Neural progenitor cell (in vitro differentiated cells): Measurements from ENCODE around the gene LHX1. TPM values are rescaled to one million over a fixed set of nuclear protein-coding genes. Genes with fewer than 3 reads are reported as not detected.

Experiments used
- DNase-seq: peaks from one replicate; pipeline ENCODE4 v3.0.0-alpha.2; 2016; ENCODE audit warnings: low spot score
- H2AFZ ChIP-seq: fragments of 200-600 bp; sonication (generic); replicated peaks from 2 replicates; pipeline ENCODE4 v1.6.1; 2016; ENCODE audit warnings: antibody characterized with exemption
- H3F3A ChIP-seq: fragments of 200-600 bp; sonication (generic); 2 replicates; pipeline ENCODE4 v1.6.1; 2016; ENCODE audit warnings: antibody characterized with exemption, low read depth
- H3K27ac ChIP-seq: fragments of 200-600 bp; sonication (generic); 2 replicates; pipeline ENCODE4 v1.5.1; 2016; ENCODE audit warnings: mild to moderate bottlenecking
- H3K27me3 ChIP-seq: fragments of 200-600 bp; sonication (generic); 2 replicates; pipeline ENCODE4 v1.6.1; 2016; ENCODE audit warnings: mild to moderate bottlenecking, moderate library complexity
- H3K36me3 ChIP-seq: fragments of 200-600 bp; sonication (generic); 2 replicates; pipeline ENCODE4 v1.5.1; 2016
- H3K4me1 ChIP-seq: fragments of 200-600 bp; sonication (generic); 2 replicates; pipeline ENCODE4 v1.6.1; 2016; ENCODE audit warnings: mixed run types
- H3K4me2 ChIP-seq: fragments of 200-600 bp; sonication (generic); 2 replicates; pipeline ENCODE4 v1.6.1; 2016
- H3K4me3 ChIP-seq: fragments of 200-600 bp; sonication (generic); 2 replicates; pipeline ENCODE4 v1.5.1; 2016
- H3K79me2 ChIP-seq: fragments of 200-600 bp; sonication (generic); 2 replicates; pipeline ENCODE4 v1.6.1; 2016; ENCODE audit warnings: low read depth
- H3K9ac ChIP-seq: fragments of 200-600 bp; sonication (generic); 2 replicates; pipeline ENCODE4 v1.6.1; 2016
- H3K9me3 ChIP-seq: fragments of 200-600 bp; sonication (generic); 2 replicates; pipeline ENCODE4 v1.5.1; 2016; ENCODE audit warnings: low read depth
- H4K20me1 ChIP-seq: fragments of 200-600 bp; sonication (generic); 2 replicates; pipeline ENCODE4 v1.6.1; 2016; ENCODE audit warnings: low read depth
- H3K27ac Mint-ChIP-seq: 3 replicates; pipeline ENCODE4 v1.8.0; 2021; ENCODE audit warnings: mixed read lengths
- H3K27me3 Mint-ChIP-seq: 2 replicates; pipeline ENCODE4 v1.8.0; 2022; ENCODE audit warnings: low read depth, mild to moderate bottlenecking, inconsistent platforms, moderate library complexity, mixed read lengths; ENCODE audit not compliant: insufficient read depth
- H3K36me3 Mint-ChIP-seq: 3 replicates; pipeline ENCODE4 v1.8.0; 2021; ENCODE audit warnings: mixed read lengths
- H3K4me1 Mint-ChIP-seq: 3 replicates; pipeline ENCODE4 v1.8.0; 2021; ENCODE audit warnings: mixed read lengths
- H3K4me3 Mint-ChIP-seq: 3 replicates; pipeline ENCODE4 v1.8.0; 2021; ENCODE audit warnings: mild to moderate bottlenecking, moderate library complexity, mixed read lengths
- H3K9me3 Mint-ChIP-seq: 3 replicates; pipeline ENCODE4 v1.8.0; 2020; ENCODE audit warnings: mixed read lengths
- EZH2 ChIP-seq: fragments of 200-600 bp; sonication (generic); IDR thresholded peaks from 2 replicates; pipeline ENCODE4 v1.6.1; 2017; ENCODE audit warnings: antibody characterized with exemption, mild to moderate bottlenecking, moderate library complexity
- EZH2phosphoT487 ChIP-seq: fragments of 200-600 bp; sonication (generic); IDR thresholded peaks from 2 replicates; pipeline ENCODE4 v1.6.1; 2017; ENCODE audit warnings: antibody characterized with exemption
- total RNA-seq: library from RNA; depleted of rRNA; stranded (reverse); fragments of >200 nt; gene quantifications from 2 replicates; pipeline ENCODE4 v1.2.3, GENCODE V29; 2015; ENCODE audit warnings: low replicate concordance
- TF ChIP-seq, protein P1 (sequence below): fragments of 200-600 bp; sonication (generic); IDR thresholded peaks from 2 replicates; pipeline ENCODE4 v1.5.1; 2017; ENCODE audit warnings: antibody characterized with exemption, mild to moderate bottlenecking

Gene LHX1
- total RNA-seq, 1 donor from 2014 or later = not detected

DNA sequence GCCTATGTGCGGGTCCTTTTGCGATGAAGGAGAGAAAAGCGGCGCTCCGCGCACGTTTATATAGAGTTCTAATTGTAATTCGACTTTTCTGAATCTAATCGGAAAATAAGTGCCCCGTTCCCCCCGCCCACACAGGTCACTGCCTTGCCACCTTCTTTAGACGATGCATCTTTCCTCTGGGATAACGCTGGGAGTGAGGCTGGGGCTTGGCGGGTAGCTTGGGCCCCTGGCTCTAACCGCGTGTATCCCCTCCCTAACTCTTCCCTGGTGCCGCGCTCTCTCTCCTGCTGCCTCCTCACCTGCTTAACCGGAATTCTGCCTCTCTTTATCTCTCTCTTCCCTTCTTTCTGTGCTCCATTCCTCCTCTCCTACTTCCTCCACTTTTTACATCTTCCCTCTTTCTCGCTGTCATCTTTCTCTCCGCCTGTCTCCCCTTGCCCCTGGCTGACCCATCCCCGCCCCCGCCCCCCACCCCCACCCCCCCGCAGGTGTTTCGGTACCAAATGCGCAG, 2.6 kb downstream of the LHX1 start:
- H3K36me3 ChIP-seq = no peaks in the 10 kb centered on the region
- peaks cover 100% of the 10 kb centered on the region for H3K27me3 ChIP-seq
- no peaks in the 10 kb centered on the region for H3K79me2 ChIP-seq
- TF ChIP-seq, protein P1, sequence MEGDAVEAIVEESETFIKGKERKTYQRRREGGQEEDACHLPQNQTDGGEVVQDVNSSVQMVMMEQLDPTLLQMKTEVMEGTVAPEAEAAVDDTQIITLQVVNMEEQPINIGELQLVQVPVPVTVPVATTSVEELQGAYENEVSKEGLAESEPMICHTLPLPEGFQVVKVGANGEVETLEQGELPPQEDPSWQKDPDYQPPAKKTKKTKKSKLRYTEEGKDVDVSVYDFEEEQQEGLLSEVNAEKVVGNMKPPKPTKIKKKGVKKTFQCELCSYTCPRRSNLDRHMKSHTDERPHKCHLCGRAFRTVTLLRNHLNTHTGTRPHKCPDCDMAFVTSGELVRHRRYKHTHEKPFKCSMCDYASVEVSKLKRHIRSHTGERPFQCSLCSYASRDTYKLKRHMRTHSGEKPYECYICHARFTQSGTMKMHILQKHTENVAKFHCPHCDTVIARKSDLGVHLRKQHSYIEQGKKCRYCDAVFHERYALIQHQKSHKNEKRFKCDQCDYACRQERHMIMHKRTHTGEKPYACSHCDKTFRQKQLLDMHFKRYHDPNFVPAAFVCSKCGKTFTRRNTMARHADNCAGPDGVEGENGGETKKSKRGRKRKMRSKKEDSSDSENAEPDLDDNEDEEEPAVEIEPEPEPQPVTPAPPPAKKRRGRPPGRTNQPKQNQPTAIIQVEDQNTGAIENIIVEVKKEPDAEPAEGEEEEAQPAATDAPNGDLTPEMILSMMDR = no peak
- TF ChIP-seq EZH2phosphoT487 = no peak
- no peak for TF ChIP-seq EZH2
- Mint-ChIP-seq H3K4me3 (no peak overlapping the region), H3K27ac (no peak overlapping the region), H3K4me1 (peaks cover 36% of the 10 kb centered on the region), H3K36me3 (no peaks in the 10 kb centered on the region), H3K27me3 (peaks cover 83% of the 10 kb centered on the region), H3K9me3 (peaks cover 3% of the 10 kb centered on the region)
- H3K9me3 ChIP-seq = no peaks in the 10 kb centered on the region
- H4K20me1 ChIP-seq = peaks cover 98% of the 10 kb centered on the region
- H2AFZ ChIP-seq = no peak overlapping the region
- no peak overlapping the region for H3K4me2 ChIP-seq
- H3K9ac ChIP-seq = no peak overlapping the region
- H3K4me3 ChIP-seq = no peak overlapping the region
- peak; percentile 44 for DNase-seq
- H3K4me1 ChIP-seq = peaks cover 37% of the 10 kb centered on the region
- H3F3A ChIP-seq = peaks cover 58% of the 10 kb centered on the region
- H3K27ac ChIP-seq = no peak overlapping the region

DNA sequence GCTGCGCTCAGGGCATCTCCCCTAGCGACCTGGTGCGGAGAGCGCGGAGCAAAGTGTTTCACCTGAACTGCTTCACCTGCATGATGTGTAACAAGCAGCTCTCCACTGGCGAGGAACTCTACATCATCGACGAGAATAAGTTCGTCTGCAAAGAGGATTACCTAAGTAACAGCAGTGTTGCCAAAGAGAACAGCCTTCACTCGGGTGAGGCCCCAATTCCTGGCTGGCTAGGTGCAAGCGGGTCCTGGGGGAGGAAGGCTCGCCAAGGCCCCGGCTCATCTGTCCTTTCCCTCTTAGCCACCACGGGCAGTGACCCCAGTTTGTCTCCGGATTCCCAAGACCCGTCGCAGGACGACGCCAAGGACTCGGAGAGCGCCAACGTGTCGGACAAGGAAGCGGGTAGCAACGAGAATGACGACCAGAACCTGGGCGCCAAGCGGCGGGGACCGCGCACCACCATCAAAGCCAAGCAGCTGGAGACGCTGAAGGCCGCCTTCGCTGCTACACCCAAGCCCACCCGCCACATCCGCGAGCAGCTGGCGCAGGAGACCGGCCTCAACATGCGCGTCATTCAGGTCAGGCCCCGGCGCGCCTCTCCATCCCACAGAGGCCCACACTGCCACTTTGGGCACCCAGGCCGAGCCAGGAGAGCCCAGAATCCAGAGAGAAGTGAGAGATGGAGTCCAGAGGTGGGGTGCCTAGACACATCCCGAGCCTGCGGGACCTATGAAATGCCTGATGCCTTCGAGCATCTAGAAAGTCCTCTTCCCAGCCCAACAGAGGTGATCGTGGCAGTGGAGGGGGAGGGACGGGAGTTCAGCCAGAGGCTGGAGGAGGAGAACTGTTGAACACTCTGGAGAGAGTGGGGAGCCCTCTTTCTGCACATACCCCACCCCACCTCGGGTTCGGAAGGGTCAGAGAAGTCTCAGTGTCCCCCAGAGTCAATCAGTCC, 3.3 kb downstream of the LHX1 start:
- TF ChIP-seq EZH2 (peak; percentile 92), EZH2phosphoT487 (peak; percentile 94)
- TF ChIP-seq, protein P1 = no peak
- H3K27ac ChIP-seq = no peak overlapping the region
- peaks cover 62% of the 10 kb centered on the region for H3F3A ChIP-seq
- H3K4me3 ChIP-seq = no peak overlapping the region
- H4K20me1 ChIP-seq = peaks cover 98% of the 10 kb centered on the region
- peaks cover 3% of the 10 kb centered on the region for H3K9me3 Mint-ChIP-seq
- H3K36me3 ChIP-seq = no peaks in the 10 kb centered on the region
- H3K4me1 ChIP-seq = peaks cover 31% of the 10 kb centered on the region
- no peak overlapping the region for H3K9ac ChIP-seq
- no peaks in the 10 kb centered on the region for H3K36me3 Mint-ChIP-seq
- H3K4me1 Mint-ChIP-seq = peaks cover 30% of the 10 kb centered on the region
- no peak overlapping the region for H3K27ac Mint-ChIP-seq
- peaks cover 83% of the 10 kb centered on the region for H3K27me3 Mint-ChIP-seq
- peak overlapping the region; percentile 18 for H3K4me3 Mint-ChIP-seq
- peaks cover 100% of the 10 kb centered on the region for H3K27me3 ChIP-seq
- H3K79me2 ChIP-seq = no peaks in the 10 kb centered on the region
- H3K9me3 ChIP-seq = no peaks in the 10 kb centered on the region
- no peak overlapping the region for H2AFZ ChIP-seq
- DNase-seq = peak; percentile 55
- no peak overlapping the region for H3K4me2 ChIP-seq

DNA sequence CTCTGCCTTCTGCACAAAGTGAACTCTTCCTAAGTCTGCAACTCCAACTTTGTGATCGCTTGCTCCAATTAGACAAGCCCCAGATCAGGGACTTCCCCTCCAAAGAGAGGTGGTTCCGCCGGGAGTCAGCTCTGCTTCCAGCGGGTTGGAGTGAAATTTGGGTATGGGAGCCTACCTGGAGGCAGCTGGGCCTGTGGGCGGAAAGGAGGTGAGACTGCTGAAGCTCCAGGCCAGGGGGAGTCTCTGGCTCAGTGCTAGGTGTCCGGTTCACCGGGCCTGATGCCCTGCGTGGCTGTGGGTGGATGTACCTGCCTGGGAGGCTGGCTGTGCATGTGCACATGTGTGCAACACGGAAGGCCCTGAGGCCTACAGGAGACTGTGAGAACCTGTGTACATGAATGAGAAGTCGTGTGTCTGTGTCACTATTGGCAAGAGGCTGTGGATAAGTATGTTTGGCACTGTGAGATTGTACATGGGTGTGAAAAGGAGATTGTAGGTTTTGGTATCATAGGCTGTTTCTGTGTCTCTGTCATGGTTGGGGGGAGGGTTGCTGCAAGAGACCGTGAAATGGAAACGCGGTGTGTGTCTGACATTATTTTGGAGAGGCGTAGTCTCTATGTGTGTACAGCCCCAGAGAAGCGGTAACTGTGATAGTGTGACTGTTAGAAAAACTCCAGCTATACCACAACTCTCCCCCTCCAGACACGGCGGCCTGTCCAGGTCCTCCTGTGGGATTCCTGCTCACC, 4.2 kb downstream of the LHX1 start:
- Histone ChIP-seq H3K9me3 (no peaks in the 10 kb centered on the region), H3K27ac (no peak overlapping the region), H3K4me3 (no peak overlapping the region), H3K9ac (no peak overlapping the region), H4K20me1 (peaks cover 95% of the 10 kb centered on the region), H3K4me2 (peak overlapping the region; percentile 70), H3K27me3 (peaks cover 100% of the 10 kb centered on the region), H3K4me1 (peaks cover 23% of the 10 kb centered on the region), H3K36me3 (no peaks in the 10 kb centered on the region), H3F3A (peaks cover 59% of the 10 kb centered on the region), H2AFZ (no peak overlapping the region), H3K79me2 (no peaks in the 10 kb centered on the region)
- Mint-ChIP-seq H3K4me1 (peaks cover 24% of the 10 kb centered on the region), H3K9me3 (peaks cover 3% of the 10 kb centered on the region), H3K27me3 (peaks cover 82% of the 10 kb centered on the region), H3K4me3 (peak overlapping the region; percentile 62), H3K27ac (no peak overlapping the region), H3K36me3 (no peaks in the 10 kb centered on the region)
- peak; percentile 1 for TF ChIP-seq EZH2
- TF ChIP-seq, protein P1 = no peak
- peak; percentile 2 for TF ChIP-seq EZH2phosphoT487
- DNase-seq = no peak
